Cardiac muscle cell (in vitro differentiated cells and primary cell): ENCODE results near the gene SEMA3A. TPM values are rescaled to one million over a fixed set of nuclear protein-coding genes. Genes with fewer than 3 reads are reported as not detected.
A peak's percentile ranks its signal among the peaks of the same experiment; 100 is the strongest.

Experiments used
- DNase-seq, 2 donors: peaks; one replicate each; pipeline versions ENCODE4 v3.0.0 to v3.0.0-alpha.2; 2010 to 2017; ENCODE audit warnings: low read depth in 1 of 2, low spot score in 1 of 2
- H3K27ac ChIP-seq: fragments of 200-600 bp; sonication (generic); 2 replicates; pipeline ENCODE4 v1.5.1; 2016
- H3K27me3 ChIP-seq: fragments of 200-600 bp; sonication (generic); 2 replicates; pipeline ENCODE4 v1.6.0; 2016; ENCODE audit warnings: control low read depth
- H3K36me3 ChIP-seq: fragments of 200-600 bp; sonication (generic); 2 replicates; pipeline ENCODE4 v1.5.1; 2016; ENCODE audit warnings: control low read depth
- H3K4me1 ChIP-seq: fragments of 200-600 bp; sonication (generic); 2 replicates; pipeline ENCODE4 v1.8.1; 2017; ENCODE audit warnings: low read depth, mild to moderate bottlenecking, mixed run types
- H3K4me3 ChIP-seq: fragments of 200-600 bp; sonication (generic); 2 replicates; pipeline ENCODE4 v1.5.1; 2016; ENCODE audit warnings: mild to moderate bottlenecking
- H3K9me3 ChIP-seq: fragments of 200-600 bp; sonication (generic); 2 replicates; pipeline ENCODE4 v1.5.1; 2017; ENCODE audit warnings: low read depth, mild to moderate bottlenecking, control low read depth
- CTCF ChIP-seq: IDR thresholded peaks from 2 replicates; pipeline ENCODE4 v1.5.1; 2012; ENCODE audit warnings: low read depth, mild to moderate bottlenecking, low read length
- polyA plus RNA-seq: library from polyadenylated mRNA; unstranded; fragments of >200 nt; fragmentation: Nextera tagmentation; extraction: Ambion mirVana; gene quantifications from 2 replicates; pipeline ENCODE4 v1.2.1, GENCODE V29; 2016
- total RNA-seq: library from RNA; depleted of rRNA; stranded (reverse); fragments of >200 nt; gene quantifications from 2 replicates; pipeline ENCODE4 v1.2.3, GENCODE V29; 2016

Gene SEMA3A
- total and polyA plus RNA-seq, 2 experiments from 2014 or later: 33.5 to 37.3 TPM

- H3K27ac ChIP-seq: no peak overlapping the region
- TF ChIP-seq CTCF: no peak
- H3K4me1 ChIP-seq: no peaks in the 10 kb centered on the region
Measured at GRCh38 chr7:84170646-84171045, 23.9 kb downstream of the SEMA3A start.

GRCh38 chr7:84162584-84162983 lies 32.0 kb downstream of the SEMA3A start:
- Histone ChIP-seq H3K4me1 (no peaks in the 10 kb centered on the region), H3K27ac (peak overlapping the region; percentile 61), H3K36me3 (no peaks in the 10 kb centered on the region), H3K4me3 (no peak overlapping the region), H3K9me3 (no peaks in the 10 kb centered on the region), H3K27me3 (no peaks in the 10 kb centered on the region)
- TF ChIP-seq CTCF: no peak
- DNase-seq: no peak

More at GRCh38 chr7:84170646-84171045, 23.9 kb downstream of the SEMA3A start:
- DNase-seq: no peak
- Histone ChIP-seq H3K4me3 (no peak overlapping the region), H3K27me3 (no peaks in the 10 kb centered on the region), H3K36me3 (no peaks in the 10 kb centered on the region), H3K9me3 (peaks cover 3% of the 10 kb centered on the region)

- Histone ChIP-seq H3K27me3 (no peaks in the 10 kb centered on the region), H3K9me3 (no peaks in the 10 kb centered on the region), H3K36me3 (no peaks in the 10 kb centered on the region), H3K4me1 (no peaks in the 10 kb centered on the region), H3K27ac (peak overlapping the region; percentile 61), H3K4me3 (no peak overlapping the region)
- TF ChIP-seq CTCF: no peak
- no peak for DNase-seq
Measured at GRCh38 chr7:84162125-84162524, 32.5 kb downstream of the SEMA3A start.

GRCh38 chr7:84161398-84161797 lies 33.2 kb downstream of the SEMA3A start:
- H3K4me3 ChIP-seq: no peak overlapping the region
- H3K27me3 ChIP-seq: no peaks in the 10 kb centered on the region
- H3K9me3 ChIP-seq: no peaks in the 10 kb centered on the region
- no peaks in the 10 kb centered on the region for H3K4me1 ChIP-seq
- no peak for TF ChIP-seq CTCF
- DNase-seq: no peak
- no peak overlapping the region for H3K27ac ChIP-seq
- H3K36me3 ChIP-seq: no peaks in the 10 kb centered on the region

GRCh38 chr7:84159435-84159834 lies 35.2 kb downstream of the SEMA3A start:
- Histone ChIP-seq H3K4me3 (no peak overlapping the region), H3K27ac (no peak overlapping the region), H3K27me3 (no peaks in the 10 kb centered on the region), H3K4me1 (peaks cover 8% of the 10 kb centered on the region), H3K36me3 (no peaks in the 10 kb centered on the region), H3K9me3 (no peaks in the 10 kb centered on the region)
- DNase-seq: no peak
- no peak for TF ChIP-seq CTCF

GRCh38 chr7:84157171-84157570 lies 37.4 kb downstream of the SEMA3A start:
- Histone ChIP-seq H3K4me3 (no peak overlapping the region), H3K27ac (no peak overlapping the region), H3K9me3 (no peaks in the 10 kb centered on the region), H3K4me1 (peaks cover 22% of the 10 kb centered on the region), H3K36me3 (no peaks in the 10 kb centered on the region), H3K27me3 (no peaks in the 10 kb centered on the region)
- TF ChIP-seq CTCF: no peak
- DNase-seq: no peak
